H1 (cell line): ENCODE data around the gene TNS4. TPM values are rescaled to one million over a fixed set of nuclear protein-coding genes. Genes with fewer than 3 reads are reported as not detected.

Source experiments
- CTCF ChIA-PET: fragments of 300-600 bp; sonication (Branson Sonifier 250); formaldehyde crosslinking; loops from one replicate; lab custom pipeline; 2021; ENCODE audit not compliant: partially characterized antibody; lab: Charles Lee
- POLR2A ChIA-PET: fragments of 300-600 bp; sonication (Branson Sonifier 250); formaldehyde crosslinking; loops from one replicate; lab custom pipeline; 2021; ENCODE audit warnings: inconsistent platforms; ENCODE audit not compliant: partially characterized antibody; lab: Charles Lee
- DNase-seq, 2 experiments: peaks; one replicate each; pipeline versions ENCODE4 v3.0.0 to v3.0.0-alpha.2; 2010 to 2022; ENCODE audit warnings: low spot score in 2 of 2, low read depth in 1 of 2, mixed read lengths in 1 of 2
- FAIRE-seq: peaks from 2 replicates; lab custom pipeline; 2011; peaks lifted over from hg19 to GRCh38; lab: Jason Lieb, UNC
- H2AFZ ChIP-seq: 2 replicates; pipeline ENCODE4 v1.8.1; 2012; ENCODE audit warnings: low read length, inconsistent platforms
- H2AK5ac ChIP-seq: 2 replicates; pipeline ENCODE4 v1.6.1; 2013; ENCODE audit warnings: low read depth, low read length
- H2BK120ac ChIP-seq: replicated peaks from 2 replicates; pipeline ENCODE3; 2013; ENCODE audit warnings: low read depth, low read length, inconsistent platforms
- H2BK12ac ChIP-seq: 2 replicates; pipeline ENCODE4 v1.6.1; 2013; ENCODE audit warnings: low read depth, low read length
- H2BK15ac ChIP-seq: 2 replicates; pipeline ENCODE4 v1.6.1; 2013; ENCODE audit warnings: low read length
- H2BK20ac ChIP-seq: 2 replicates; pipeline ENCODE4 v1.6.1; 2013; ENCODE audit warnings: low read length
- H2BK5ac ChIP-seq: 2 replicates; pipeline ENCODE4 v1.6.1; 2013; ENCODE audit warnings: low read depth, low read length
- H3K14ac ChIP-seq: 2 replicates; pipeline ENCODE4 v1.6.1; 2013; ENCODE audit warnings: inconsistent platforms; ENCODE audit not compliant: insufficient read length
- H3K18ac ChIP-seq: 2 replicates; pipeline ENCODE4 v1.6.1; 2013; ENCODE audit warnings: low read length; ENCODE audit errors: extremely low read depth
- H3K23ac ChIP-seq: 2 replicates; pipeline ENCODE4 v1.6.1; 2013; ENCODE audit warnings: inconsistent platforms; ENCODE audit not compliant: insufficient read length
- H3K23me2 ChIP-seq: 2 replicates; pipeline ENCODE4 v1.6.1; 2013; ENCODE audit warnings: low read depth, low read length
- H3K27ac ChIP-seq: 2 replicates; pipeline ENCODE4 v1.6.1; 2011; ENCODE audit warnings: low read depth, low read length, inconsistent platforms
- H3K27me3 ChIP-seq, 4 experiments: replicated peaks in 1 of 4; 1 replicate in 1 of 4; 2 replicates in 3 of 4; pipeline versions ENCODE4 v1.6.1 to v1.8.1; 2011 to 2013; ENCODE audit warnings: low read length in 3 of 4, mild to moderate bottlenecking in 3 of 4, inconsistent platforms in 2 of 4, mixed read lengths in 2 of 4, moderate library complexity in 1 of 4; ENCODE audit not compliant: control insufficient read depth in 3 of 4, insufficient read depth in 3 of 4; ENCODE audit errors: extremely low read depth in 1 of 4
- H3K36me3 ChIP-seq, 4 experiments: 2 replicates each; pipeline versions ENCODE4 v1.6.1 to v1.8.1; 2011 to 2013; ENCODE audit warnings: mild to moderate bottlenecking in 4 of 4, low read length in 3 of 4, moderate library complexity in 2 of 4, control low read depth in 1 of 4, inconsistent platforms in 1 of 4; ENCODE audit not compliant: insufficient read depth in 4 of 4, control insufficient read depth in 2 of 4
- H3K4ac ChIP-seq: replicated peaks from 2 replicates; pipeline ENCODE3; 2013; ENCODE audit warnings: low read length, low read depth, mixed read lengths, inconsistent platforms; ENCODE audit not compliant: insufficient read length
- H3K4me1 ChIP-seq, 4 experiments: replicated peaks in 1 of 4; 1 replicate in 1 of 4; 2 replicates in 3 of 4; pipeline versions ENCODE4 v1.6.1 to v1.8.1; 2011 to 2013; ENCODE audit warnings: low read length in 3 of 4, inconsistent platforms in 2 of 4, mixed read lengths in 1 of 4; ENCODE audit not compliant: insufficient read depth in 4 of 4, control insufficient read depth in 3 of 4
- H3K4me2 ChIP-seq, 2 experiments: 2 replicates each; pipeline versions ENCODE4 v1.6.1 to v1.8.1; 2011 to 2013; ENCODE audit warnings: low read depth in 2 of 2, low read length in 2 of 2, control low read depth in 1 of 2, inconsistent platforms in 1 of 2, mild to moderate bottlenecking in 1 of 2; ENCODE audit not compliant: insufficient read depth in 1 of 2
- H3K4me3 ChIP-seq, 4 experiments: fragments of 200-600, 300-600 bp in 1 of 4; sonication (generic), shearing (Covaris generic), sonication (Bioruptor Twin) in 1 of 4; 2 replicates each; pipeline versions ENCODE4 v1.5.1 to v1.8.1; 2011 to 2016; ENCODE audit warnings: low read length in 4 of 4, low read depth in 3 of 4, control low read depth in 2 of 4, inconsistent platforms in 2 of 4, mild to moderate bottlenecking in 2 of 4, mixed read lengths in 1 of 4, moderate library complexity in 1 of 4; ENCODE audit not compliant: insufficient read depth in 2 of 4; ENCODE audit errors: extremely low read depth in 1 of 4
- H3K56ac ChIP-seq: replicated peaks from 2 replicates; pipeline ENCODE3; 2013; ENCODE audit warnings: low read depth, mild to moderate bottlenecking, mixed read lengths, low read length, inconsistent platforms; ENCODE audit not compliant: insufficient read length
- H3K79me1 ChIP-seq: 2 replicates; pipeline ENCODE4 v1.6.1; 2013; ENCODE audit warnings: low read depth, low read length, control low read depth
- H3K79me2 ChIP-seq, 2 experiments: 2 replicates each; pipeline versions ENCODE4 v1.6.1 to v1.8.1; 2012 to 2013; ENCODE audit warnings: low read length in 2 of 2, mild to moderate bottlenecking in 2 of 2, inconsistent platforms in 1 of 2; ENCODE audit not compliant: insufficient read depth in 2 of 2, control insufficient read depth in 1 of 2
- H3K9ac ChIP-seq, 4 experiments: replicated peaks in 1 of 4; 1 replicate in 1 of 4; 2 replicates in 3 of 4; pipeline versions ENCODE4 v1.6.1 to v1.8.1; 2011 to 2013; ENCODE audit warnings: low read depth in 3 of 4, low read length in 3 of 4, control low read depth in 2 of 4, mild to moderate bottlenecking in 2 of 4, moderate library complexity in 2 of 4, inconsistent platforms in 1 of 4; ENCODE audit errors: extremely low read depth in 1 of 4
- H3K9me3 ChIP-seq, 2 experiments: 2 replicates each; pipeline versions ENCODE4 v1.6.1 to v1.8.1; 2012 to 2013; ENCODE audit warnings: mild to moderate bottlenecking in 2 of 2, moderate library complexity in 2 of 2, control low read depth in 1 of 2, inconsistent platforms in 1 of 2, low read depth in 1 of 2, low read length in 1 of 2, mixed read lengths in 1 of 2; ENCODE audit not compliant: insufficient read depth in 2 of 2
- H4K20me1 ChIP-seq, 2 experiments: replicated peaks in 1 of 2; 2 replicates each; pipeline versions ENCODE3 to v1.8.1; 2011 to 2013; ENCODE audit warnings: inconsistent platforms in 2 of 2, low read length in 2 of 2, mild to moderate bottlenecking in 1 of 2; ENCODE audit not compliant: insufficient read depth in 2 of 2, control insufficient read depth in 1 of 2
- H4K5ac ChIP-seq: 2 replicates; pipeline ENCODE4 v1.6.1; 2013; ENCODE audit warnings: low read length, low read depth, mixed read lengths, inconsistent platforms; ENCODE audit not compliant: insufficient read length
- H4K8ac ChIP-seq: 2 replicates; pipeline ENCODE4 v1.8.0; 2013; ENCODE audit warnings: mild to moderate bottlenecking, moderate library complexity, low read length, inconsistent platforms; ENCODE audit not compliant: insufficient read depth; ENCODE audit errors: extremely low read depth
- H4K91ac ChIP-seq: replicated peaks from 2 replicates; pipeline ENCODE3; 2013; ENCODE audit warnings: low read length, mixed read lengths, inconsistent platforms; ENCODE audit not compliant: insufficient read length
- ATF2 ChIP-seq: IDR thresholded peaks from 2 replicates; pipeline ENCODE4 v1.6.1; 2012; ENCODE audit warnings: low read length, inconsistent platforms
- BRCA1 ChIP-seq: IDR thresholded peaks from 2 replicates; pipeline ENCODE4 v1.6.1; 2012; ENCODE audit warnings: low read depth, low read length, improper control_type of control experiment
- CHD1 ChIP-seq: IDR thresholded peaks from 2 replicates; pipeline ENCODE4 v1.6.1; 2012; ENCODE audit warnings: low read depth, low read length, improper control_type of control experiment
- CHD2 ChIP-seq: IDR thresholded peaks from 2 replicates; pipeline ENCODE4 v1.6.1; 2012; ENCODE audit warnings: low read length, improper control_type of control experiment
- MAFK ChIP-seq: IDR thresholded peaks from 2 replicates; pipeline ENCODE4 v1.6.1; 2012; ENCODE audit warnings: low read depth, mild to moderate bottlenecking, improper control_type of control experiment, low read length
- POLR2AphosphoS5 ChIP-seq: IDR thresholded peaks from 2 replicates; pipeline ENCODE4 v1.6.1; 2011; ENCODE audit warnings: low read depth, low read length
- RAD21 ChIP-seq, 2 experiments: IDR thresholded peaks in 1 of 2; conservative IDR thresholded peaks in 1 of 2; 2 replicates each; pipeline ENCODE4 v1.6.1; 2011; ENCODE audit warnings: low read depth in 2 of 2, low read length in 2 of 2, improper control_type of control experiment in 1 of 2, inconsistent platforms in 1 of 2, mild to moderate bottlenecking in 1 of 2, moderate library complexity in 1 of 2
- SIN3A ChIP-seq, 2 experiments: IDR thresholded peaks in 1 of 2; conservative IDR thresholded peaks in 1 of 2; 2 replicates each; pipeline ENCODE4 v1.6.1; 2011 to 2012; ENCODE audit warnings: low read length in 2 of 2, improper control_type of control experiment in 1 of 2, low read depth in 1 of 2, mild to moderate bottlenecking in 1 of 2
- SIX5 ChIP-seq: IDR thresholded peaks from 2 replicates; pipeline ENCODE4 v1.6.1; 2011; ENCODE audit warnings: mild to moderate bottlenecking, low read depth, low read length
- YY1 ChIP-seq: IDR thresholded peaks from 2 replicates; pipeline ENCODE4 v1.6.1; 2011; ENCODE audit warnings: low read depth, mild to moderate bottlenecking, low read length
- WGBS, 2 experiments: shearing (Covaris generic) in 1 of 2; methylation state at CpG; one replicate each; pipeline versions ENCODE4 v1.1.6 to v1.1.7; 2013 to 2015; ENCODE audit warnings: low lambda C conversion rate in 2 of 2, mixed read lengths in 2 of 2, inconsistent platforms in 1 of 2, low coverage in 1 of 2, missing lambda C conversion rate in 1 of 2; ENCODE audit not compliant: insufficient replicate concordance in 2 of 2, insufficient coverage in 1 of 2, insufficient read length in 1 of 2; ENCODE audit errors: extremely low coverage in 1 of 2, missing lambda C conversion rate in 1 of 2; 5-methylcytosine and 5-hydroxymethylcytosine counted together
- polyA plus RNA-seq, 7 experiments: library from polyadenylated mRNA; depleted of rRNA in 3 of 7; stranded (reverse) in 5 of 7; unstranded in 2 of 7; fragments of >200 nt in 5 of 7; fragments of 200-250 nt in 2 of 7; gene quantifications; 1 replicate in 5 of 7; 2 replicates in 1 of 7; 4 replicates in 1 of 7; pipeline versions ENCODE4 v1.2.1 to v1.2.3, GENCODE V29; 2011 to 2013; ENCODE audit warnings: missing spikeins in 2 of 7, mixed read lengths in 2 of 7
- total RNA-seq: library from RNA; stranded (reverse); fragmentation: NEBNext Ultra II Directional; extraction: Animal tissue kit (Norgen Biotek cat#: 25700); gene quantifications from 2 replicates; pipeline ENCODE4 v1.2.1, GENCODE V29; 2021

The TNS4 gene
- total and polyA plus RNA-seq, 2 of the 8 experiments (the other 6 are each of a cell fraction or from before 2014, with no cell fraction given) = 0.20 to 0.21 TPM

- Histone ChIP-seq H4K91ac (peak overlapping the region; percentile 34), H3K27ac (no peak overlapping the region), H2BK15ac (0 out of 2 replicates have a peak overlapping the region, but pooled peaks have one; percentile 8), H3K4me2 (no peak overlapping the region), H4K20me1 (no peaks in the 10 kb centered on the region), H4K8ac (no peak overlapping the region; the same call in 1 of the 2 replicates), H3K14ac (no peak overlapping the region), H3K56ac (no peak overlapping the region), H3K79me1 (no peaks in the 10 kb centered on the region), H2BK12ac (peak overlapping the region; percentile 39; the same call in 1 of the 2 replicates), H3K36me3 (no peaks in the 10 kb centered on the region), H3K18ac (no peak overlapping the region; the same call in 1 of the 2 replicates), H2AFZ (no peak overlapping the region), H3K27me3 (no peaks in the 10 kb centered on the region), H3K79me2 (no peaks in the 10 kb centered on the region), H4K5ac (no peak overlapping the region), H2BK120ac (no peak overlapping the region), H3K23ac (no peak overlapping the region), H3K4ac (no peak overlapping the region), H3K4me3 (no peak overlapping the region), H2AK5ac (peak overlapping the region; percentile 61; the same call in 1 of the 2 replicates), H3K4me1 (peaks cover 5 to 18% (median 7%) of the 10 kb centered on the region in 4 experiments; a peak in 6 of 7 replicates), H3K9ac (no peak overlapping the region), H3K23me2 (peaks cover 3% of the 10 kb centered on the region; the same call in 1 of the 2 replicates), H2BK5ac (0 out of 2 replicates have a peak overlapping the region, but pooled peaks have one; percentile 5), H3K9me3 (no peaks in the 10 kb centered on the region), H2BK20ac (no peak overlapping the region)
- POLR2A ChIA-PET = interaction anchor here (1.6 kb wide), 1 partner anchor 10 kb away, joined by 14 read pairs; no protein-coding TSS in a partner anchor
- DNase-seq (no peak), FAIRE-seq (no peak)
- CTCF ChIA-PET = interaction anchor here (1.4 to 4.2 kb wide), 4 partner anchors 17 to 85 kb away, joined by 4 to 25 read pairs (median 6); no protein-coding TSS in a partner anchor
- 91% methylated on average over 10 of the region's 10 CpGs; no CpG with 5 or more reads in 1 of the 2 experiments for WGBS, 2 experiments
- TF ChIP-seq YY1 (no peak), SIX5 (no peak), SIN3A (conservative IDR thresholded peaks at IDR 0.05 in 1 of 2, IDR thresholded peaks at IDR 0.05 in 1 of 2; ENCODE audit: low read depth in 1 of 2, low read length in 2 of 2) (no peak), ATF2 (no peak), MAFK (no peak), BRCA1 (no peak), POLR2AphosphoS5 (no peak), RAD21 (IDR thresholded peaks at IDR 0.05 in 1 of 2, conservative IDR thresholded peaks at IDR 0.05 in 1 of 2; ENCODE audit: low read depth in 2 of 2, low read length in 2 of 2) (no peak), CHD1 (no peak), CHD2 (no peak)
Observed at GRCh38 chr17:40500709-40501108, 714 bp downstream of the TNS4 start.
